Naive thymus-derived CD8-positive, alpha-beta T cell (primary cell): Measurements from ENCODE around the gene MYOD1. TPM values are rescaled to one million over a fixed set of nuclear protein-coding genes. Genes with fewer than 3 reads are reported as not detected.

Experiments used
- ATAC-seq, 2 donors: fragments of 150-1000 bp; cut with Tn5 transposase in 1 of 2; sonication (Bioruptor Pico), chemical (Tn5 transposase) in 1 of 2; 1 replicate in 1 of 2; 2 replicates in 1 of 2; pipeline ENCODE4 v1.10.0; 2021; ENCODE audit warnings: mild to moderate bottlenecking in 2 of 2, moderate library complexity in 2 of 2
- POLR2A ChIA-PET: fragments of 350-600 bp; sonication (Branson Sonifier 250); formaldehyde crosslinking; loops from one replicate; lab custom pipeline; 2021; ENCODE audit warnings: antibody characterized with exemption; lab: Charles Lee
- DNase-seq, 10 donors: peaks; one replicate each; pipeline versions ENCODE4 v3.0.0 to v3.0.0-alpha.2; 2020 to 2022
- H3K27ac Mint-ChIP-seq, 10 donors: one replicate each; pipeline ENCODE4 v1.8.0; 2020 to 2022; ENCODE audit warnings: mild to moderate bottlenecking in 10 of 10, mixed read lengths in 10 of 10, moderate library complexity in 4 of 10, inconsistent platforms in 1 of 10
- H3K27me3 Mint-ChIP-seq, 5 donors: one replicate each; pipeline ENCODE4 v1.8.0; 2021 to 2022; ENCODE audit warnings: mixed read lengths in 5 of 5
- H3K36me3 Mint-ChIP-seq, 3 donors: one replicate each; pipeline ENCODE4 v1.8.0; 2020 to 2022; ENCODE audit warnings: mixed read lengths in 3 of 3, mild to moderate bottlenecking in 2 of 3, inconsistent platforms in 1 of 3
- H3K4me1 Mint-ChIP-seq, 4 donors: one replicate each; pipeline ENCODE4 v1.8.0; 2021 to 2022; ENCODE audit warnings: mixed read lengths in 4 of 4
- H3K4me3 Mint-ChIP-seq, 10 donors: one replicate each; pipeline ENCODE4 v1.8.0; 2020 to 2022; ENCODE audit warnings: mild to moderate bottlenecking in 10 of 10, mixed read lengths in 10 of 10, moderate library complexity in 6 of 10, inconsistent platforms in 1 of 10
- H3K9me3 Mint-ChIP-seq, 9 donors: one replicate each; pipeline ENCODE4 v1.8.0; 2020 to 2022; ENCODE audit warnings: mixed read lengths in 9 of 9, mild to moderate bottlenecking in 3 of 9, inconsistent platforms in 1 of 9, moderate library complexity in 1 of 9
- polyA plus RNA-seq, 3 donors: library from polyadenylated mRNA; unstranded; fragments of 300-500 nt; fragmentation: Illumina TruSeq; gene quantifications; one replicate each; pipeline ENCODE4 v1.2.3, GENCODE V29; 2021
- total RNA-seq, 8 experiments: library from RNA in 2 of 8; stranded (reverse) in 2 of 8; gene quantifications; one replicate each; pipeline ENCODE4 v1.2.3 and lab custom pipeline; 2021 to 2026

Gene MYOD1
- total and polyA plus RNA-seq, 5 experiments from 2014 or later, result not detected

DNA sequence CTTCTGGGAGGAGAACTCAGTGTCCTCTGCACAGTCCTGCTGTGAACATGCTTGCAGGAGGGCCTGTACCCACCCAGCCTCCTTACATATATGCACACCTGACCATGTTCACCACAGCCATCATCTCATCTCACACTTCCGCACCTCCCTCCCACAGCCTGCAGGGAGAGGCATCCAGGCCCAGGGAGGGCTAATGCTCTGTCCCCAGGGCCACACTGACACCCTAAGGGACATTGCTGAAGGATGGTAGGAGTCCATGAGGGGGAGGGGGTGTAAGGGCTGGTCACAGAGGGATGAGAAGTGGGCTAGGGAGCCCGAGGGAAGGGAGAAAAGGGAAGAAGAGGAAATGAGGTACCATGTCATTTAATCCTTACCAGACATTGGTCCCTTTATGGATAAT, 10.8 kb downstream of the MYOD1 start:
- no peak overlapping the region for H3K27ac Mint-ChIP-seq
- peaks cover 33 to 72% (median 52%) of the 10 kb centered on the region in 5 donors for H3K27me3 Mint-ChIP-seq
- POLR2A ChIA-PET, result no interaction called here
- no peak overlapping the region for H3K4me3 Mint-ChIP-seq
- peaks cover 0 to 7% (median 7%) of the 10 kb centered on the region in 4 donors for H3K4me1 Mint-ChIP-seq
- DNase-seq (no peak), ATAC-seq (no peak)
- peaks cover 0 to 6% (median 0%) of the 10 kb centered on the region in 9 donors for H3K9me3 Mint-ChIP-seq
- H3K36me3 Mint-ChIP-seq, result no peaks in the 10 kb centered on the region

DNA sequence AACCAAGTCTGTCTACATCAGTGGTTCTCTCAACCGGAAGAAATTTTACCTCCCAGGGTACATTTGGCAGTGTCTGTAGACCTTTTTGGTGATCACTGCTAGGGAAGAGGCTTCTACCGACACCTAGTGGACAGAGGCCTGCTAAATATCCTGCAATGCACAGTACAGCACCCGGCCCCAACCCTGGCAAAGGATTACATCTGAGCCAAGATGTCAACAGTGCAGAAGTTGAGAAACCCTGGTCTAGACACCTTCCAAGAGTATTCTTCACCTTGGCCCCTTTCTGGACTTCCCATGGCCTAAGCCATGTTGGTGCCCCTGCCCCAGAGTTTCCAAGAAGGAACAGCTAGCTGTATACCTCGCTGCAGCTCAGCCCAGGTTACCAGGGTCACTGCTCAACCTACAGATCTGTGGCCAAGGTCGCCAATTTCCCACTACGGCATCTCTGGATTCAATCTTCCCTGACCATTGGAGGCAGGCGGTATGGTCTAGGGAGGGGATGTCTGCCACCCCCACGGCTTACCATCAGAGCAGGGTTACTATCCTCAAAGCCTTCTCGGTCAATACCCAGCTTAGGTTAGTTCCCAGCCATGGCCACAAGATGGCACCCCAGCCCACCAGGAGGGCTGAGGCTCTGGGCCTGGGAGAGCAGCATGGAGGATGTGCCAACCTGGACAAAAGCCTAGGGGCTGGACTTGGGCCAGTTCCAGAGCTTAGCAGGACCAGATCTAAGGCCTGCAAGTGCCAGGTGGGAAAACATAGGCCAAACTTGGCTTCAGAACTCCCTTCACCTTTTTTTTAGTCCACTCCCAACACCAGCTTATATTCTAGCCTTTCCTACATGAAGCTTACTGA, 11.5 kb downstream of the MYOD1 start:
- DNase-seq, result peak in 9 of 10 donors; percentile 10 to 68 (median 30)
- Mint-ChIP-seq H3K36me3 (no peaks in the 10 kb centered on the region), H3K27me3 (peaks cover 33 to 69% (median 50%) of the 10 kb centered on the region in 5 donors), H3K4me3 (no peak overlapping the region), H3K9me3 (peaks cover 0 to 6% (median 0%) of the 10 kb centered on the region in 9 donors), H3K4me1 (peaks cover 0 to 7% (median 7%) of the 10 kb centered on the region in 4 donors), H3K27ac (no peak overlapping the region)
- peak; percentile 74 to 78 for ATAC-seq
- POLR2A ChIA-PET, result no interaction called here

DNA sequence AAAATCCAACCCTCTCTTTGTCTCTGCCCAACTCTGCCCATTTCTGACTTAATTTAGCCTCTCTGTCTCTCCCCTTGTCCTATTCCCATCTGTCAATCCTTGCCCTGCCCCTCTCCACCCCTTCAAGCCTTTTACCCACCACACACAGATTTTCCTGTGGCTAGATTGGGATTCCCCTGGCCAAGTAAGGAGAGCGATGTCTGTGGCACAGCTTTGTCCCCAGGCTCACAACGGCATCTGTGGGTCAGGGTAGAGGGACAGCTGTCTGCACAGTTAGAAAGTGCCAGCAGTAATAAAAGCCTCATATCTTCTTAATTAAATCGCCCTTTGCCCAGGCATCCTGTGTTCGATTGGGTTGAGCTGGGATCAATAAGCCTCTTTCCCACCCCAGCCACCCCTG, 13.9 kb downstream of the MYOD1 start:
- Mint-ChIP-seq H3K27ac (no peak overlapping the region), H3K27me3 (peaks cover 33 to 76% (median 54%) of the 10 kb centered on the region in 5 donors), H3K36me3 (no peaks in the 10 kb centered on the region), H3K4me3 (peak overlapping the region in 4 of 10 donors; percentile 40 to 63 (median 52)), H3K4me1 (peaks cover 2 to 10% (median 8%) of the 10 kb centered on the region in 4 donors), H3K9me3 (peaks cover 0 to 6% (median 0%) of the 10 kb centered on the region in 9 donors)
- POLR2A ChIA-PET, result no interaction called here
- DNase-seq (no peak), ATAC-seq (no peak)

DNA sequence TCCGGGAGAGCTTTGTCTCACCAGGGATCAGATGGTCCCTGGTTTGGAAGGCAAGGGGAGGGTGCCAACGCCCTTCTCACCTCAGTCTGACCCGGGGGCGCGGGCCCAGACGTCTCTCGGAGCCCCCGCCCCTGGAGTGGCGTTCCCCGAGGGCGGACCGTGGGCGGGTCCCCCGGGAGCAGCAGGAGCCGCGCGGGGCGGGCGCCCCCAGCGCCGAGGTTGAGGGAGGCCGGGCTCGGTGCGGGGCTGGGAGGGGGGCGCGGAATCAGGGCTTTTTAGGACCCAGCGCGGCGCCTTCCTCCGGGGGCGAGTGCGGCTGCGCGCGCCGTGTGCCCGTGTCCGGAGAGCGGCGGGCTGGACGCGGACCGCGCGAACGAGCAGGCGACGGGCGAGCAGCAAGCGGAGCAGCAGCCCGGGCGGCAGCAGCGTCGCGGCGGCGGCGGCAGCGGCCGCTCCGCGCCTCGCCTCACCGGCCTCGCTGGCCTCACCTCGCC, 15.1 kb downstream of the MYOD1 start, which contains the start of gene KCNC1:
TSS of gene KCNC1 (plus strand) at position 364 of the 494 bp plus-strand sequence. CDS start 1,222 bp downstream, outside the sequence.
- Mint-ChIP-seq H3K4me1 (peaks cover 2 to 10% (median 8%) of the 10 kb centered on the region in 4 donors), H3K9me3 (peaks cover 0 to 6% (median 0%) of the 10 kb centered on the region in 9 donors), H3K36me3 (no peaks in the 10 kb centered on the region), H3K27ac (no peak within 1 kb of the TSS), H3K27me3 (peaks cover 25 to 70% (median 45%) of the 10 kb centered on the region in 5 donors), H3K4me3 (peak within 1 kb of the TSS; percentile 4 to 78 (median 62))
- POLR2A ChIA-PET, result no interaction called here
- ATAC-seq (no peak), DNase-seq (no peak)

DNA sequence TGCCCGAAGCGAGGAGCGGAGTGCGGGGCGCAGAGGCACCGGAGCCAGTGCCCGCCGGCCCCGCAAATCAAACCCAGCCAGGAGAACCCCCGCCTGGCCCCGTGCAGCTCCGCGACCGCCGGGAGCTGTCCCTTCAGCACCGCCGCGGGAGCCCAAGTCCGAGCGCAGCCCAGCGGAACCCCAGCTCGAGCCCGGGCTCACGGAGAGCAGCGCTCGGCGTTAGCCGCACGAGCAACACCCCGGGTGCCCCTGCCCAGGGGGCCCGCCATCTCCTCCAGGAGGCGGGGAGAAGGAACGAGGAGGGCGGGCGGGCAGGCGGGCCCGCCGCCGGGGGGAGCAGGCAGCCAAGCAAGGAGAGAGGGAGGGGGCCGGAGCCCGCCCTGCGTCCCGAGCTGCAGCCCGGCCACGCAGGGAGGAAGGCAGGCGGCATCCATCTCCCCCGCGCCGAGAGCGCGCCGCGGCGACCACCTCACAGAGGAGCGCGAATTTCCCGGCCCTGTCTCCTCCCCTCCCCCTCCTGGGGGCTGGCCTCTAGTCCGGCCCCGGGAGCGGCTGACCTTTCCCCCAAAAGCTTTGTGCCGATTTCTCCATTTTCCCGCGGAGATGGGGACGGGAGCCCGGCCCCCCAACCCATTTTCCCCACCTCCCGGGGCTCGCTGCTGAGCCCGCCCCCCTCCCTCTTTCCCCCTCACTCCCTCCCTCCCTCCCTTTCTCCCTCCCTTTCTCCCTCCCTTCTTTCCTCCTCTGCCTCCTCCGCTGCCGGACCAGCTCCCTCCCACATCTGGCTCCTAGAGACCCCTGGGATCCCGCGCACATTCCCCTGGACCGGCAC, 15.8 kb downstream of the MYOD1 start:
- POLR2A ChIA-PET, result no interaction called here
- ATAC-seq (peak; percentile 47 to 78), DNase-seq (peak in 4 of 10 donors; percentile 2 to 26 (median 14))
- H3K27me3 Mint-ChIP-seq, result peaks cover 26 to 67% (median 44%) of the 10 kb centered on the region in 5 donors
- peaks cover 2 to 10% (median 8%) of the 10 kb centered on the region in 4 donors for H3K4me1 Mint-ChIP-seq
- H3K9me3 Mint-ChIP-seq, result peaks cover 0 to 6% (median 0%) of the 10 kb centered on the region in 9 donors
- H3K36me3 Mint-ChIP-seq, result no peaks in the 10 kb centered on the region
- no peak overlapping the region for H3K4me3 Mint-ChIP-seq
- H3K27ac Mint-ChIP-seq, result no peak overlapping the region

DNA sequence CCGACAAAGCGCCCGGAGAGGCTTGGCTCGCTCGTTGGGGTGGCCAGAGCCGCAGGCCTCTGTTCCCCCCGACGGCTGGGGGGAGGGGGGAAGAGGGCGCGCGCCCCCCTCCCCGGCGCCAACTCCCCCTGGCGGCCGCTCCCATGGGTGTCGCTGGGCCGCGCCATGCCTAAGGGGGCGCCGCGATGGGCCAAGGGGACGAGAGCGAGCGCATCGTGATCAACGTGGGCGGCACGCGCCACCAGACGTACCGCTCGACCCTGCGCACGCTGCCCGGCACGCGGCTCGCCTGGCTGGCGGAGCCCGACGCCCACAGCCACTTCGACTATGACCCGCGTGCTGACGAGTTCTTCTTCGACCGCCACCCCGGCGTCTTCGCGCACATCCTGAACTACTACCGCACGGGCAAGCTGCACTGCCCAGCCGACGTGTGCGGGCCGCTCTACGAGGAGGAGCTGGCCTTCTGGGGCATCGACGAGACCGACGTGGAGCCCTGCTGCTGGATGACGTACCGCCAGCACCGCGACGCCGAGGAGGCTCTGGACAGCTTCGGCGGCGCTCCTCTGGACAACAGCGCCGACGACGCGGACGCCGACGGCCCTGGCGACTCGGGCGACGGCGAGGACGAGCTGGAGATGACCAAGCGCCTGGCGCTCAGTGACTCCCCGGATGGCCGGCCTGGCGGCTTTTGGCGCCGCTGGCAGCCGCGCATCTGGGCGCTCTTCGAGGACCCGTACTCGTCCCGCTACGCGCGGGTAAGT, 16.6 kb downstream of the MYOD1 start:
- H3K9me3 Mint-ChIP-seq, result peaks cover 0 to 6% (median 0%) of the 10 kb centered on the region in 9 donors
- peak overlapping the region in 4 of 10 donors; percentile 10 to 58 (median 32) for H3K4me3 Mint-ChIP-seq
- no peaks in the 10 kb centered on the region for H3K36me3 Mint-ChIP-seq
- peaks cover 24 to 59% (median 44%) of the 10 kb centered on the region in 5 donors for H3K27me3 Mint-ChIP-seq
- DNase-seq (no peak), ATAC-seq (no peak)
- POLR2A ChIA-PET, result no interaction called here
- H3K4me1 Mint-ChIP-seq, result peaks cover 2 to 10% (median 8%) of the 10 kb centered on the region in 4 donors
- H3K27ac Mint-ChIP-seq, result no peak overlapping the region

DNA sequence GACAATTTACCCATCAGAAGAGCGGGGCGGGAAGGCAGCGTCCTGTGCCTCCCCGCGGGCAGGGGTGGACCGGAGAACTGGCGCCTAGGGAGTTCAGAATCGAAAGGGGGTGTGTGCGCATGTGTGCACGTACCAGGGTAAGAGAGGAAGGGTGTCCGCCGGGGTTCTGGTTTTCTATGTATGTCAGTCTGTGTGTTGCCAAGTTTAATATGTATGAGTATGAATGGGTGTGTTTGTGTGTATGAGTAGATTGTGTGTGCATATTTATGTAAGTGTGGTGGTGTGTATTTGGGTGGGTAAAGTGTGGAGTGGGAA, 17.2 kb downstream of the MYOD1 start:
- H3K4me3 Mint-ChIP-seq, result peak overlapping the region in 4 of 10 donors; percentile 0 to 19 (median 6)
- DNase-seq, result no peak
- POLR2A ChIA-PET, result no interaction called here

DNA sequence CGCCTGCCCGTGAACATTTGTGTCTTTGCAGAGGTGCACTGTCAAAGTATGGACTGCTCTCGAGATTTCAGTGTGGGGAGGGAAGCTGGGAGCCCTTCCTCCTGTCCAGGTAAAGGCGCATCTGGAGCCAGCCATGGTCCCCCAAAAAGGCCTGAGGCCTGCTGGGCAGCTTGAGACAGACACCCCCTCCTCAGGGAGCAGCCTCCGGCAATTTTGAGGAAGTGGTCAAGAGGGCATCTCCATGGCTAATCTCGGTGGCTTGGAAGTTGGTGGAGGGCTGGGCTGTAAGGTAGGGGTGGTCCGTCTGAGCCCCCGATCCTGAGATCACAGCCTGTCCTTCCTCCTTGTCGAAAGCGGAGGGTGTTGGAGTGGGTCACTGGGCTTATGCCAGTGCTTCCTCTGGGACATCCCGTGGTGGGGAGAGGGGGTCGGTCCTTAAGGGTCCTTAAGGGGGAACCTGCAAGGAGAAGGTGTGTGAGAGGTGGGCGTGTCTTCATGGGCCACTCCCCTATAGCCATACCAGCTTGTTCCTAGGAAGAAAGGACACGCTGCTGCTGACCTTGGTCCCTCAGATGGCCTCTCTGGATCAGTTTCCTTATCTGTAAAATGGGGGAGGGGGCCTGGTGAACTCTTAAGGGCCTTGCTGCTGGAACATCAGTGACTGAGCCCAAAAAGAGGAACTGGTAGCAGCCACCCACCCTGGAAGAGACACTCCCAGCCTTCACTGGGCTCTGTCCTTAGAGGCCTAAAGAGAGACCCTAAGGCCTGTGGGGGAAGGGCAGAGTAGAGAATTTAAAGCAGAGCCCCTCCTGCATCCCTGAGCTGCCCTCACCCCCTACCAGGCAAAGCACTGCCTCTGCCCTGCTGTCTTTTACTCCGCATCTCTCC, 17.8 kb downstream of the MYOD1 start:
- DNase-seq (no peak), ATAC-seq (no peak)
- POLR2A ChIA-PET, result no interaction called here
- H3K4me3 Mint-ChIP-seq, result peak overlapping the region in 2 of 10 donors; percentile 8 to 19
- H3K4me1 Mint-ChIP-seq, result peaks cover 2 to 10% (median 8%) of the 10 kb centered on the region in 4 donors
- H3K9me3 Mint-ChIP-seq, result peaks cover 0 to 6% (median 0%) of the 10 kb centered on the region in 9 donors
- peak overlapping the region in 1 of 10 donors; percentile 65 for H3K27ac Mint-ChIP-seq
- H3K27me3 Mint-ChIP-seq, result peaks cover 31 to 61% (median 40%) of the 10 kb centered on the region in 5 donors
- no peaks in the 10 kb centered on the region for H3K36me3 Mint-ChIP-seq

More for the DNA sequence above, 17.2 kb downstream of the MYOD1 start:
- Mint-ChIP-seq H3K36me3 (no peaks in the 10 kb centered on the region), H3K27me3 (peaks cover 26 to 60% (median 43%) of the 10 kb centered on the region in 5 donors), H3K27ac (no peak overlapping the region), H3K4me1 (peaks cover 2 to 10% (median 8%) of the 10 kb centered on the region in 4 donors), H3K9me3 (peaks cover 0 to 6% (median 0%) of the 10 kb centered on the region in 9 donors)
- ATAC-seq, result no peak

DNA sequence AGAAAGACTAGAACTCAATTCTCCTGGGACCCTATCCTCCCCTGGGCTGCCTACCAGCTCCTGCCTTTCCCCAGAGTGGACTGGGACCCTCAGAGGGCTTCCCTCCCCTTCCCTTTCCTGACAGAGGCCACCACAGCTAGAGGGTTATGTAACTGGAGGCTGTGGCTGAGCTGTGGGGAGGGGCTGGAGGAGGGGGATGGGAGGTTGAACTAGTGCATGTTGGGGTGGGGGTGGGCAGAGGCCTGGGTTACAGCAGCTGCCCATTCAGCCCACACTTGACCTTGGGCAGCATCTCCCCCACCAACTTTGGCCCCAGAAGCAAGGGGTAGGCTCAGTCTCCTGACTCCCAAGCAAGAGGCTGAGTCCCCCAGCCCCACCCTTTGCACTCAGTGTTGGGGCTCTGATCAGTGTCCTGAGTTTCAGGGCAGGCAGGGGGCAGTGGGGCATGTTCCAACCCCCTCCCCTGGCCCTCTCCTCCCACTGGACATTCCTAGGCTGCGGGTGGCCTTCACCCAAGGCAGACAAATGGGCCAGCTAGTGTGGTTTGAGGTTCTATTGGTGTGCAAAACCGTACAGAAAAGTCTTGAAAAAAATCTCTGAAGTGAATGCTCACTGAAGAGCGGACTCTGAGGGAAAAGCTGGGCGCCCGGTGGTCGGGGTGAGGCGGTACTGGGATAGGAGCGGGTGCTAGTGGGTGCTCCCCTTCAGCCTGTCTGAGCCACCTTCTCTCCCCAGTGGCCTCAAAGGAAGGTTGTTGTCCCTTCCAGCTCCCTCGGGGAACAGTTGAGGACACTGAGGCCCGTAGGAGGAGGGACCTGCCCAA, 19.0 kb downstream of the MYOD1 start:
- Mint-ChIP-seq H3K4me3 (no peak overlapping the region), H3K27me3 (peaks cover 22 to 50% (median 32%) of the 10 kb centered on the region in 5 donors), H3K4me1 (peaks cover 2 to 10% (median 8%) of the 10 kb centered on the region in 4 donors), H3K9me3 (peaks cover 0 to 6% (median 0%) of the 10 kb centered on the region in 9 donors), H3K36me3 (no peaks in the 10 kb centered on the region), H3K27ac (no peak overlapping the region)
- POLR2A ChIA-PET, result no interaction called here
- ATAC-seq (no peak), DNase-seq (peak in 1 of 10 donors; percentile 24)

DNA sequence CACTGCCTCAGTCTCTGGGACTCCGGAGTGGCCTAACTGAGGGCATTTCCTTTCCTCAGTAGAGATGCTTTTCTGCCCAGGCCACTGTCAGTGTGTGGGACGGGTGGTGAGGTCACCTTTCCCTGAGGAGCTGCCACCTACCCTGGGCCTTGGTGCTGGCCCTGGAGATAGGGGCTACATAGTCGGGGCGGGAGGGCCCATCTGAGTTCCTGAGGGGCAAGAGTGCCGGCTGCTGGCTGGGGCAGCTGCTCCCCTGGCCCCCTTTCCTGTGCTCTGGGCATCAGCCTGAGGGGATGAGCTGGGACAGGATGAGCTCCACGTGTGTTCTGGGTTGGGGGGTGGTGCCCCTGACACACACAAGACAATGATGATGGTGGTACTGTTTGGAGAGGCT, 20.6 kb downstream of the MYOD1 start:
- Mint-ChIP-seq H3K4me3 (no peak overlapping the region), H3K27me3 (peaks cover 14 to 46% (median 25%) of the 10 kb centered on the region in 5 donors), H3K4me1 (peaks cover 0 to 3% (median 2%) of the 10 kb centered on the region in 4 donors), H3K9me3 (peaks cover 0 to 2% (median 0%) of the 10 kb centered on the region in 9 donors), H3K27ac (no peak overlapping the region), H3K36me3 (no peaks in the 10 kb centered on the region)
- POLR2A ChIA-PET, result no interaction called here
- DNase-seq, result peak in 1 of 10 donors; percentile 48
- no peak for ATAC-seq
